CD14-positive monocyte (primary cell): ENCODE results near the gene ST8SIA1. TPM values are rescaled to one million over a fixed set of nuclear protein-coding genes. Genes with fewer than 3 reads are reported as not detected.

Experiments used
- DNase-seq, 3 donors: peaks; one replicate each; pipeline ENCODE4 v3.0.0-alpha.2; 2011 to 2022
- H2AFZ ChIP-seq: 2 replicates; pipeline ENCODE4 v1.6.0; 2012; ENCODE audit warnings: mild to moderate bottlenecking, low read depth, low read length, inconsistent platforms; ENCODE audit not compliant: insufficient read depth, poor library complexity, severe bottlenecking
- H3K27ac ChIP-seq, 2 donors: 1 replicate in 1 of 2; 2 replicates in 1 of 2; pipeline ENCODE4 v1.5.1; 2012 to 2013; ENCODE audit warnings: low read length in 2 of 2, control low read depth in 1 of 2, inconsistent platforms in 1 of 2, low read depth in 1 of 2, mild to moderate bottlenecking in 1 of 2
- H3K27me3 ChIP-seq, 2 donors: one replicate each; pipeline versions ENCODE4 v1.6.0 to v1.6.1; 2011 to 2013; ENCODE audit warnings: low read length in 2 of 2; ENCODE audit not compliant: control insufficient read depth in 2 of 2, insufficient read depth in 2 of 2
- H3K36me3 ChIP-seq, 2 donors: replicated peaks in 1 of 2; 1 replicate in 1 of 2; 2 replicates in 1 of 2; pipeline versions ENCODE4 v1.5.1 to v1.6.1; 2012 to 2013; ENCODE audit warnings: low read length in 2 of 2, control low read depth in 1 of 2, inconsistent platforms in 1 of 2, mild to moderate bottlenecking in 1 of 2; ENCODE audit not compliant: insufficient read depth in 2 of 2, control insufficient read depth in 1 of 2
- H3K4me1 ChIP-seq, 2 donors: 1 replicate in 1 of 2; 2 replicates in 1 of 2; pipeline versions ENCODE4 v1.5.1 to v1.6.1; 2012 to 2013; ENCODE audit warnings: low read length in 2 of 2, control low read depth in 1 of 2, inconsistent platforms in 1 of 2, mild to moderate bottlenecking in 1 of 2, moderate library complexity in 1 of 2; ENCODE audit not compliant: insufficient read depth in 2 of 2, control insufficient read depth in 1 of 2
- H3K4me2 ChIP-seq: replicated peaks from 2 replicates; pipeline ENCODE3; 2012; ENCODE audit warnings: low read length, moderate library complexity, mild to moderate bottlenecking; ENCODE audit not compliant: poor library complexity, severe bottlenecking; ENCODE audit errors: extremely low read depth
- H3K4me3 ChIP-seq, 3 experiments: fragments of 200-600 bp in 1 of 3; sonication (generic) in 1 of 3; replicated peaks in 1 of 3; 1 replicate in 2 of 3; 2 replicates in 1 of 3; pipeline ENCODE4 v1.5.1; 2011 to 2013; ENCODE audit warnings: low read length in 3 of 3, mild to moderate bottlenecking in 3 of 3, control low read depth in 2 of 3, low read depth in 2 of 3, inconsistent platforms in 1 of 3, moderate library complexity in 1 of 3
- H3K79me2 ChIP-seq: 2 replicates; pipeline ENCODE4 v1.6.0; 2012; ENCODE audit warnings: mild to moderate bottlenecking, control low read depth, inconsistent platforms, low read length, moderate library complexity; ENCODE audit not compliant: insufficient read depth
- H3K9ac ChIP-seq: 2 replicates; pipeline ENCODE4 v1.6.0; 2017; ENCODE audit warnings: low read length, mild to moderate bottlenecking; ENCODE audit not compliant: insufficient read depth, poor library complexity, severe bottlenecking
- H3K9me3 ChIP-seq, 2 donors: replicated peaks in 1 of 2; 1 replicate in 1 of 2; 2 replicates in 1 of 2; pipeline versions ENCODE4 v1.5.1 to v1.6.1; 2012 to 2013; ENCODE audit warnings: low read length in 2 of 2, control low read depth in 1 of 2; ENCODE audit not compliant: control insufficient read depth in 1 of 2, insufficient read depth in 1 of 2
- H4K20me1 ChIP-seq: 2 replicates; pipeline ENCODE4 v1.6.0; 2012; ENCODE audit warnings: mild to moderate bottlenecking, low read length, control low read depth, moderate library complexity; ENCODE audit not compliant: insufficient read depth
- H3K27ac Mint-ChIP-seq, 7 donors: one replicate each; pipeline ENCODE4 v1.8.0; 2020; ENCODE audit warnings: mild to moderate bottlenecking in 7 of 7, mixed read lengths in 7 of 7, moderate library complexity in 6 of 7, inconsistent platforms in 2 of 7
- H3K27me3 Mint-ChIP-seq, 3 donors: one replicate each; pipeline ENCODE4 v1.8.0; 2021 to 2022; ENCODE audit warnings: low read depth in 3 of 3, mild to moderate bottlenecking in 3 of 3, mixed read lengths in 3 of 3, moderate library complexity in 3 of 3, inconsistent platforms in 1 of 3
- H3K36me3 Mint-ChIP-seq, 2 donors: one replicate each; pipeline ENCODE4 v1.8.0; 2020; ENCODE audit warnings: mixed read lengths in 2 of 2, inconsistent platforms in 1 of 2, mild to moderate bottlenecking in 1 of 2
- H3K4me1 Mint-ChIP-seq: one replicate; pipeline ENCODE4 v1.8.0; 2020; ENCODE audit warnings: mild to moderate bottlenecking, mixed read lengths
- H3K4me3 Mint-ChIP-seq, 2 donors: one replicate each; pipeline ENCODE4 v1.8.0; 2020; ENCODE audit warnings: mild to moderate bottlenecking in 2 of 2, mixed read lengths in 2 of 2, moderate library complexity in 1 of 2
- H3K9me3 Mint-ChIP-seq, 7 donors: one replicate each; pipeline ENCODE4 v1.8.0; 2020 to 2022; ENCODE audit warnings: mixed read lengths in 7 of 7, mild to moderate bottlenecking in 6 of 7, moderate library complexity in 6 of 7, inconsistent platforms in 2 of 7
- CTCF ChIP-seq: fragments of 200-600 bp; IDR thresholded peaks from one replicate; pipeline ENCODE4 v1.8.0; 2022; ENCODE audit warnings: antibody characterized with exemption, mild to moderate bottlenecking
- WGBS: methylation state at CpG from one replicate; pipeline ENCODE4 v1.1.5; 2013; ENCODE audit warnings: missing lambda C conversion rate; ENCODE audit not compliant: insufficient coverage; 5-methylcytosine and 5-hydroxymethylcytosine counted together
- intact Hi-C, 2 donors: fragments of 100-400 bp; cut with micrococcal nuclease; formaldehyde crosslinking; loops; one replicate each; pipeline versions ENCODE4 v1.15.0 to v1.15.1; 2023
- polyA plus RNA-seq, 3 donors: library from polyadenylated mRNA; depleted of rRNA in 1 of 3; unstranded in 2 of 3; stranded (reverse) in 1 of 3; fragments of 300-500 nt in 2 of 3; fragments of >200 nt in 1 of 3; fragmentation: Illumina TruSeq in 2 of 3; gene quantifications; 1 replicate in 2 of 3; 2 replicates in 1 of 3; pipeline ENCODE4 v1.2.3, GENCODE V29; 2012 to 2021

Gene ST8SIA1
- polyA plus RNA-seq, 3 donors, result not detected

GRCh38 chr12:22333713-22334409 lies 646 bp downstream of the ST8SIA1 start:
- Histone ChIP-seq H3K4me3 (peak overlapping the region; percentile 51 to 83 (median 54)), H2AFZ (peak overlapping the region; percentile 82), H3K9ac (no peak overlapping the region), H3K79me2 (no peaks in the 10 kb centered on the region), H3K9me3 (peaks cover 0 to 10% of the 10 kb centered on the region in 2 donors), H3K4me2 (peak overlapping the region; percentile 98), H3K36me3 (no peaks in the 10 kb centered on the region), H3K27me3 (peaks cover 28 to 40% of the 10 kb centered on the region in 2 donors), H3K4me1 (peaks cover 33 to 36% of the 10 kb centered on the region in 2 donors), H3K27ac (no peak overlapping the region), H4K20me1 (no peaks in the 10 kb centered on the region)
- peaks cover 34 to 48% (median 43%) of the 10 kb centered on the region in 3 donors for H3K27me3 Mint-ChIP-seq
- WGBS, result 1% methylated on average over 42 of the region's 49 CpGs
- DNase-seq, result peak in 1 of 3 donors; percentile 19
- no peak overlapping the region for H3K27ac Mint-ChIP-seq
- peak overlapping the region; percentile 91 to 97 for H3K4me3 Mint-ChIP-seq
- peaks cover 12 to 14% of the 10 kb centered on the region in 2 donors for H3K36me3 Mint-ChIP-seq
- H3K4me1 Mint-ChIP-seq, result peaks cover 42% of the 10 kb centered on the region
- peaks cover 0 to 17% (median 6%) of the 10 kb centered on the region in 7 donors for H3K9me3 Mint-ChIP-seq
- intact Hi-C loops, result no loop called here
- TF ChIP-seq CTCF, result no peak

DNA sequence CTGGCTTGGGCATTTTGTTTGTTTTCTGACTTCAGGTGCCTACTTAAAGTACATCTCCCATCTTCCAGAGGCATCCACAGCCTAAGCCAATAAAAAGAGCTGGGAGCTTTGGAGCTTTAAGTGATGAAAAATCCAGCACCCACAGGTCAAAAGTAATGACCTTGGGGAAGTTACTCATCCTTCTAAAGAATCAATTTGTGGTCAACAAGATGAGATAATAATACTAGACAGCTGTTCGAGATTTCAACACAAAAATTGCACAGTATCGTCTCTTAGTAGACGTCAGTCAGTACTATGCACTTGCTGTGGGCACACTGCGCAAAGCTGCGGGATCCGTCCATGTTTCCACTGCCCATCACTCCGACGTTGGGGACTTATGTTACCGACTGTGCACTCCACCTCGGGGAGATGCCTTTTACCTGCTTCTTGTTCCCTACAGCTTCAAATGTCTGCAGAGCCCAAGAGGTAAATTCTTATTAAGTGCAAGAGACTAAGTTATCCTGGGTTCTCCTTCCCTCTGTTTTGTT lies 1.3 kb downstream of the ST8SIA1 start:
- intact Hi-C loops, result no loop called here
- no peak overlapping the region for H3K27ac ChIP-seq
- no peak overlapping the region for H3K9ac ChIP-seq
- no peak for DNase-seq
- peak overlapping the region; percentile 98 for H3K4me2 ChIP-seq
- WGBS, result 16% methylated on average over 10 of the region's 10 CpGs
- peaks cover 33 to 36% of the 10 kb centered on the region in 2 donors for H3K4me1 ChIP-seq
- TF ChIP-seq CTCF, result no peak
- H3K9me3 Mint-ChIP-seq, result peaks cover 0 to 17% (median 6%) of the 10 kb centered on the region in 7 donors
- no peaks in the 10 kb centered on the region for H3K79me2 ChIP-seq
- peaks cover 0 to 10% of the 10 kb centered on the region in 2 donors for H3K9me3 ChIP-seq
- peaks cover 42% of the 10 kb centered on the region for H3K4me1 Mint-ChIP-seq
- no peaks in the 10 kb centered on the region for H4K20me1 ChIP-seq
- H2AFZ ChIP-seq, result no peak overlapping the region
- peaks cover 34 to 48% (median 47%) of the 10 kb centered on the region in 3 donors for H3K27me3 Mint-ChIP-seq
- H3K27ac Mint-ChIP-seq, result no peak overlapping the region
- H3K36me3 Mint-ChIP-seq, result peaks cover 10% of the 10 kb centered on the region in 2 donors
- H3K4me3 ChIP-seq, result peak overlapping the region in 1 of 3 experiments; percentile 83
- peaks cover 28 to 40% of the 10 kb centered on the region in 2 donors for H3K27me3 ChIP-seq
- no peaks in the 10 kb centered on the region for H3K36me3 ChIP-seq
- peak overlapping the region; percentile 91 to 97 for H3K4me3 Mint-ChIP-seq
